GM19395 (cell line): Measurements from ENCODE around the gene DDN.

Source experiments
- ATAC-seq: cut with Tn5 transposase; IDR thresholded peaks from one replicate; pipeline ENCODE4 v1.9.1; 2021; ENCODE audit warnings: mild to moderate bottlenecking, moderate library complexity; ENCODE audit not compliant: unreplicated experiment

Gene DDN

GRCh38 chr12:48985901-48986300, 13.3 kb downstream of the DDN start:
- no peak for ATAC-seq

DNA sequence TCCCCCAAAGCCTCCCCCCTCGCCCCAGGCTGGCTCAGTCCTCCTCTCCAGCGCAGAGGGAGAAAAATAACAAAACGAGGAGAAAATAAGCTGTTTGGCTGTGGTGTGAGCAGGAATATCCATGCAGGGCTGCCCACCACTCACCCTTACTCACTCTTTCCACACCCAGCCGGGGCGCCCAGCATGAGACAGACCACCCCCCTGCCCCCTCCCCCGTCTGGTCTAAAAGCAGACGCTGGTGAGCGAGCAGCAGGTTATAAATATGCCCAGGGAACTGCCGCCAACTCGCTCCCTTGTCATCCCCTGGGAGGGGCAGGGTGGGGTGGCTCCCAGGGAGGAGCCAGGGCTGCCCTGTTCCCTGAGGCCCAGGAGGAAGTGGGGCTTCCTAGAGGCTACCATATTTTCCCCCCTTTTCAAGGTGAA, 13.7 kb downstream of the DDN start:
- ATAC-seq, result no peak

GRCh38 chr12:48982397-48983080, 16.6 kb downstream of the DDN start:
- ATAC-seq, result no peak

- no peak for ATAC-seq
Observed at GRCh38 chr12:48981757-48982157, 17.4 kb downstream of the DDN start.

DNA sequence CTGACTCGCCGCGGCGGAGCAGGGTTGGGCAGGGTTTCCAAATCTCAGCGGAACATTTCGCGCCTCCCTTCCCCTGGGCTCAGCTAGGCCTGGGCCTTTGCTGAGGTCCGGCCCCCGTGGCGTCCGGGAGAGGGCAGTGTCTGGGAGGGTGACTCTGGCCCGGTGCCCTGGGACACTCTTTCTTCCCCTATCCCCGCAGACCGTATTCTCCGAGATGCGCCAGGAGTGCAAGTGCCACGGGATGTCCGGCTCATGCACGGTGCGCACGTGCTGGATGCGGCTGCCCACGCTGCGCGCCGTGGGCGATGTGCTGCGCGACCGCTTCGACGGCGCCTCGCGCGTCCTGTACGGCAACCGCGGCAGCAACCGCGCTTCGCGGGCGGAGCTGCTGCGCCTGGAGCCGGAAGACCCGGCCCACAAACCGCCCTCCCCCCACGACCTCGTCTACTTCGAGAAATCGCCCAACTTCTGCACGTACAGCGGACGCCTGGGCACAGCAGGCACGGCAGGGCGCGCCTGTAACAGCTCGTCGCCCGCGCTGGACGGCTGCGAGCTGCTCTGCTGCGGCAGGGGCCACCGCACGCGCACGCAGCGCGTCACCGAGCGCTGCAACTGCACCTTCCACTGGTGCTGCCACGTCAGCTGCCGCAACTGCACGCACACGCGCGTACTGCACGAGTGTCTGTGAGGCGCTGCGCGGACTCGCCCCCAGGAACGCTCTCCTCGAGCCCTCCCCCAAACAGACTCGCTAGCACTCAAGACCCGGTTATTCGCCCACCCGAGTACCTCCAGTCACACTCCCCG, 18.0 kb downstream of the DDN start:
- no peak for ATAC-seq

- no peak for ATAC-seq
Observed at GRCh38 chr12:48980389-48980952, 18.7 kb downstream of the DDN start.

DNA sequence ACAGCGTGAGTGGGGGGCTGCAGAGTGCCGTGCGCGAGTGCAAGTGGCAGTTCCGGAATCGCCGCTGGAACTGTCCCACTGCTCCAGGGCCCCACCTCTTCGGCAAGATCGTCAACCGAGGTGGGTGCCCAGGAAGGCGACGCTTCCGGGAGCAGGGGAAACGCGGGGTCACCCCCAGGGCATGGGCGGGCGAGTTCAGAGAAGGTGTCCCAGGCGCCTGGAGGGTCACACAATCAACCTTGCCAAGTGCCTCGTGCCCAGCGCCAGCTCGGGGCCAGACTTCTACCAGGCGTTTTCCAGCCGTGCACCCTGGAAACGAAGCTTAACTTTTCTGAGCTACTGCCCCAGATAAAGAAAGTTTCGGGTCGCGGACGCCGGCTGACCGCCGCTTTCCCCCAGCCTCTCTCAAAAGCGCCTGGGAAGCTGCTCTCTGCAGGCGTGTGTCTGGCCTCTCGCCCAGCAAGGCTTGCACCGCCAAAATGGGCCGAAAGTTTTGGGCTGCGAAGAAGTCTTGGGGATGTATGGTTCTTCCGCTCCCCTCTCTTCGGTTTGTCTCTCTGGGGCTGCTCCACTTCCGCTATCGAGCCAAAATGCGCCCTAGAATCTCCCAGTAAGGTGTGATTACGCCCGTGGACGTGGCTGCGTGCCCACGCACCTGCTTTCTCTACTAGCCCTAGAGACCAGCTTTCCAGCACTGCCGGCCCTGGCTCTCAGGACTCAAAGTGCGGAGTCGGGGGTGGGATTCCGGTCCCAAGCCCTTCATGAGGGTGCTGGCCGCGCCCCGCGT, 19.4 kb downstream of the DDN start:
- ATAC-seq, result no peak

DNA sequence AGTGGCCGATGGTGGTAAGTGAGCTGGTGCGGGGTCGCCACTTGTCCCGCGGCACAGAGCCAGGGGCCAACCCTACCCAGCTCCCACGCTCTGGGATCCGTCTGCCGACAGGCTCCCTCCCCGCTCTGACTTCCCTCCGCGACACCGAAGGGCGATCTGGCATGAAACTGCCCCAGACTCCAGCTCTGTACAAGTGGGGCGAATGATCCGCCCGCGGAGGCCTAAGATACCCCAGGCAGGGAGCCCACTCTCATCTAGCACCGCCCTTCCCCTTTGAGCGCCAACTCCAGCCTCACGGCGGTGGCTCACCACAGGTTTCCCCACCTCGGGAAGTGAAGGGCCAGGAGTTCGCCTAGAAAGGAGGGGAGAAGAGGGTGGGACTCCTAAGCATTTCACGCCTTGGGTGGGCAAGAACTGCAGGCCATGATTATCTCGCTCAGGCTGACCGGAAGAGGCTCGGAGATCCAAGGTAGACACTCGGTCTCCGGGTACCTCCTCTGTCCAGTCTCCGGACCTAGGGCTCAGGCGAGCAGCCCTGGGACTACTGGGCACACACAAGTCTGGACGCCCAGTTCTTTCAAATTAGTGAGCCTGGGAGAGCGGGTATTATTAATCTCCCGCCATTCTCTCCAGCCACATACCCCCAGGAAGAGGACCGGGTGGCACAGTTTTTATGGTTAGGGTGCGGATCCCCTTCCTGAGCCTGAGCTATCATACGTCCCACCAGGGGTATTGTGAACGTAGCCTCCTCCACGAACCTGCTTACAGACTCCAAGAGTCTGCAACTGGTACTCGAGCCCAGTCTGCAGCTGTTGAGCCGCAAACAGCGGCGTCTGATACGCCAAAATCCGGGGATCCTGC, 20.2 kb downstream of the DDN start:
- no peak for ATAC-seq

DNA sequence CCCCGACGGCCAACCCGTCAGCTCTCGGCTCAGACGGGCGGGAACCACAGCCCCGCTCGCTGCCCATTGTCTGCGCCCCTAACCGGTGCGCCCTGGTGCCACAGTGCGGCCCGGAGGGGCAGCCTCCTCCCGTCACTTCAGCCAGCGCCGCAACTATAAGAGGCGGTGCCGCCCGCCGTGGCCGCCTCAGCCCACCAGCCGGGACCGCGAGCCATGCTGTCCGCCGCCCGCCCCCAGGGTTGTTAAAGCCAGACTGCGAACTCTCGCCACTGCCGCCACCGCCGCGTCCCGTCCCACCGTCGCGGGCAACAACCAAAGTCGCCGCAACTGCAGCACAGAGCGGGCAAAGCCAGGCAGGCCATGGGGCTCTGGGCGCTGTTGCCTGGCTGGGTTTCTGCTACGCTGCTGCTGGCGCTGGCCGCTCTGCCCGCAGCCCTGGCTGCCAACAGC, 20.9 kb downstream of the DDN start, which contains the start of gene WNT1:
Gene WNT1, plus strand, starts transcription at position 32 of the 450 bp plus-strand sequence. Its CDS starts 329 bp downstream, at position 361.
- no peak for ATAC-seq

- ATAC-seq, result no peak
Observed at GRCh38 chr12:48977290-48978281, 21.6 kb downstream of the DDN start.

- ATAC-seq, result no peak
Observed at GRCh38 chr12:48973941-48974673, 25.1 kb downstream of the DDN start.

GRCh38 chr12:48973531-48973930, 25.6 kb downstream of the DDN start:
- ATAC-seq, result no peak

DNA sequence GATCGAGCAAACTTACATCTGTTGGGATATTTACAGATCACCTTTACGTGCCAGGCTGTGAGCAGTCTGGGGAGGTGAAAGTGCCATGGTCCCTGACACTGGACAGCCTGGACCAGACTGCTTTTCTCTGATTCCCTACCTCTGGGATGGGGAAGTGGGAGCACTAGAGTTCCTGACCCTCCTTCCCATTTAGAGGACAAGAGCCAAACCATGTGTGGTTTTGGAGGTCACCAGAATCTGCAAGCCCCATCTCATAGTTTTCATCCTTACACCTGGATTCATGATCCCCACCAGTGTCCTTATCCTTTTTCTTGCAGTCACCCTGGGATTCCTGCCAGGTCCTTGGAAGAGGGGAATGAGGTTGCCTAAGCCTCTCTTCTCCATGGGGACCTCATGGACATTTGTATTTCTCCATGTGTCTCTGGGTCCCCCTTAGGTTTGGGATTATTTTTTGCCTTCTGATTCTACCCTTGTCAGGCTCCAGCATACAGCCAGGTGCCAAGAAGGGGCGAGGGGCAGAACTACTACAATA, 26.2 kb downstream of the DDN start:
- no peak for ATAC-seq

GRCh38 chr12:48972213-48972951, 26.8 kb downstream of the DDN start:
- no peak for ATAC-seq

GRCh38 chr12:48970702-48971334, 28.4 kb downstream of the DDN start:
- ATAC-seq, result no peak

DNA sequence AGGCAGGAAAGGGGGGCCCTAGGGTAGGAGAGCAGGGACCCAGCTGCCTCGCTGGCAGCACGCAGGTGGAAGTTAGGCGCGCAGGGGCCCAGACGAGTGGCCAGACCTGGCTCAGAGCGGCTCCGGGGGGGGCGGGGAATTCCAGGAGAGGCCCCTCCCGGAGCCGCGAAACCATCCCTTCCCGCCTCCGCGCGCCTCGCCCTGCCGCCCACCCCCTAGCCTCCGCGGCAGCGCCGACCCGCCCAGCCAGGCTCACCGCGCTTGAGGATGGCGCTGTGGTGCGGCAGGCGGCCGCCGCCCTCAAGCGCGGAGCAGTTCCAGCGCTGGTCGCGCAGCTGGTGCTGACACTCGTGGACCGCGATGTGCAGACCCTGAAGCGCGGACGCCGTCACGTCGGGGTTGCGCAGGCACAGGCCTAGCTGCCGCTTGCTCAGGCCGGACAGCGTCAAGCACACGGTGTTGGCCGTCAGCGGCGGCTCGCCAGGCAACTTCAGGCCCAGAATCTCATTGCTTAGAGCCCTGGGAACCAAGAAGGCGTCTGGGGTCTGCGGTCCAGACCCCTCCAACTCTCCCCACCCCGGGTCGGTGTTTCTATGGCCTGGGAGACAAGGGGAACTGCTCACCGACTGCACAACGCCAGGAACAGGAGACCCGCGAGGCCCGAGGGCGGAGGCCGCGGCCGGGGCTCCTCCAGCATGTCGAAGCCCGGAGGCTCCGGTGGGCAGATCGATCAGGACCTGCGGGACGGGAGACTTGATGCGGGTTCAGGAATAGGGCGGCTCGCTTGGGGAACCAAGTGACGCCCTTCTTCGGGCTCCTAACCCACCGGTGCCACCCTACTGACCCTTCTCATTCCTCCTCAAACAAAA, 29.1 kb downstream of the DDN start:
- no peak for ATAC-seq
